Esophagus mucosa (tissue), 1 donor: ENCODE data around the gene S100A8. TPM values are rescaled to one million over a fixed set of nuclear protein-coding genes. Genes with fewer than 3 reads are reported as not detected.

Experiments used
- ATAC-seq: fragments of 200-7000 bp; cut with Tn5 transposase; one replicate; pipeline ENCODE4 v1.9.1; 2020
- total RNA-seq: library from RNA; stranded (reverse); gene quantifications from one replicate; pipeline ENCODE4 v1.2.4, GENCODE V29; 2023
- donor health status: DM: yes; HTN: yes; CAD: no.

S100A8 gene
- total RNA-seq, 1 donor from 2014 or later = 27,439 TPM

DNA sequence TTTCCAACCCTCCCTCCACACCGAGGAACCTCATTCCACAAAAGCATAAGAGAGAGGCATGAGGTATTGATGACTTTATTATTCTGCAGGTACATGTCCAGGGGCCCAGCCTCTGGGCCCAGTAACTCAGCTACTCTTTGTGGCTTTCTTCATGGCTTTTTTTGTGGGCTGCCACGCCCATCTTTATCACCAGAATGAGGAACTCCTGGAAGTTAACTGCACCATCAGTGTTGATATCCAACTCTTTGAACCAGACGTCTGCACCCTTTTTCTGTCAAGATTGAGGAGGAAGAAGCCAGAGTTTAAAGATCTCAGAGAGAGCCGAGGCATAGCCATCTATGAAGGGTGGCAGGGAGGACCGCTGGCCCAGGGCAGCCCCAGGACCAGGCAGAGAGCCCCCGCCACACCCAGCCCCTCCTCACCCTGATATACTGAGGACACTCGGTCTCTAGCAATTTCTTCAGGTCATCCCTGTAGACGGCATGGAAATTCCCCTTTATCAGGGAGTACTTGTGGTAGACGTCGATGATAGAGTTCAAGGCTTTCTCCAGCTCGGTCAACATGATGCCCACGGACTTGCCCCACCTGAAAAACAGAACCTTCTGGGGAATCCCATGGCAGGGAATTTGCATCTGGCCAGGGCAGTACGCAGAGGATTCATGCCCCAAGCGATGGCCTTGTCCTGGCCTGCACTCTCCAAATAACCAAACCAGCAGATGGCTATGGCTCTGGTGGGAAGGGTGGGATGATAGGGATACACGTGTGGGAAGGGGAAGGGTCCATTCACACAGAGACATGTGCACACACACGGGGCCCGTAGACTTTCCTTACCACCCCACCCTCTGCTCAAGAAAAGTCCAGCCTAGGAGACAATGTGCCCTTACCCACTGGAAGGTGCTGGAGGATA lies 647 bp downstream of the S100A8 start:
- ATAC-seq = no peak

DNA sequence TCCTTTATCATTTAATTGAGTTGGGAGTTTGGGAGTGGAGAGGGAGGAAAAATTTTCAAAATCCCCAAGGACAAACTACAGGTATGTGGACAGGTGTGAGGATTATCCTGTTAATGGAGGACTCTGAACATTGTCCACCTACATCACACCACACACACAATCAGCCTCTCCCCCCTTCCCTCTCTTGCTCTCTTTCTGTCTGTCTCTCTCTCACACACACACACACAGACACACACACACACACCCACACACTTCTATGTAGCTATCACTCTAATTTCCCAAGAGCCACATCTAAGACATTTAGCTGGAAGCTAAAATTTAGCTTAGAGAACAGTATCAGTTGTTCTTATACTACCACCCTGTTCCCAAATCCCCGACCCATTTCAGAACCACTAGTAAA lies 1.5 kb downstream of the S100A8 start:
- peak; percentile 11 for ATAC-seq

DNA sequence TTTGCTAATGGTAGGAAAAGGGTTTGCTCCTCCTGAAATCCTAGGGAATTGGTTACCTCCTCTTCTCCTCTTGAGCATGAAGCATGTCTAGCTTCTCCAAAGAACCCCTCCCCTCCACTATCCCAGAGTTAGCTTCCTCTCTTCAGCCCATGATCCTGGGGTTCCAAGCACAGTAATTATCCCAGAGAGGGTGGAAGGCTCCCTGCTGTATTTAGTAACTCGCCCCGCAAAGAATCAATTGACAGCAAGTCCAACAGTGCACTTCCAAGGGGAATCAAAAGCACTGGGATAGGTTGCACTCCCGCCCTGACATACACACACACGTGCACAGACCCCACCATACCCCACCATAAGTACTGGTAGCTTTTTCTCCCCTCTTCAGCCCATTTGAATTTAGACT lies 3.1 kb downstream of the S100A8 start:
- no peak for ATAC-seq

DNA sequence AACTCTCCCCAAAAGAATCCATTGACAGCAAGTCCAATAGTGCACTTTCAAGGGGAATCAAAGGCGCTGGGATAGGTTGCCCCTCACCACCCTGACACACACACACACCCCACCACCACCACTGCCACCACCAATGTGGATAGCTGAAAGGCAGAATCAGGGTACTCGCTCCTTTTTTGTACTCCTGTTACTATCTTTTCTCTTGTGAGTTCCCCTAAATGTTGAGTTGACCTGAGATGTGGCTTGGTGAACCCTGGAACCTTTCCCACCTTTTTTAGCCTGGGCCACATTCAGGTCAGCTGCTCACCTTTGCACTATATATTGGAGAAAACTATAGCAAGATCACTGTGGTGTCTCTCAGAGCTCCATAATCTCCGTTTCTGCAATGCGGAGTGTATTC lies 3.9 kb downstream of the S100A8 start:
- ATAC-seq = no peak

DNA sequence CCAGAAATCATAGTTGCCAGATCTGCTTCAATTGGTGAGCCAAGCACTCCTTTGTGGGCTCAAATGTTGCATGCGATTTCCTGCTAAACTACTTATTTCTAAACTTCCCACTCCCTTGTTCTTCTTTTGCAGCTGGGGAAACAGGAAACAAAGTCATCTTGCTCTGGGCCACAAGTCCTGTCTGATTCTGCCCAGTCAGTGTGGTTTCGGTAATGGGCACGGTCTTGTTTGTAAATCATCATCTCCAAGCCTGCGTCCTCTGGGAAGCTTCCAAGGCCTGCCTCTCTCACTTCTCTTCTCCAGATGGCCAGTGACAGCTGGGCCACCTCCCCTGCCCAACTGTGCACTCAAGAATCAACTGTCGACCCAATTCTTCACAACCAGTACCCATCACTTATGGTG lies 4.4 kb downstream of the S100A8 start:
- peak; percentile 55 for ATAC-seq

DNA sequence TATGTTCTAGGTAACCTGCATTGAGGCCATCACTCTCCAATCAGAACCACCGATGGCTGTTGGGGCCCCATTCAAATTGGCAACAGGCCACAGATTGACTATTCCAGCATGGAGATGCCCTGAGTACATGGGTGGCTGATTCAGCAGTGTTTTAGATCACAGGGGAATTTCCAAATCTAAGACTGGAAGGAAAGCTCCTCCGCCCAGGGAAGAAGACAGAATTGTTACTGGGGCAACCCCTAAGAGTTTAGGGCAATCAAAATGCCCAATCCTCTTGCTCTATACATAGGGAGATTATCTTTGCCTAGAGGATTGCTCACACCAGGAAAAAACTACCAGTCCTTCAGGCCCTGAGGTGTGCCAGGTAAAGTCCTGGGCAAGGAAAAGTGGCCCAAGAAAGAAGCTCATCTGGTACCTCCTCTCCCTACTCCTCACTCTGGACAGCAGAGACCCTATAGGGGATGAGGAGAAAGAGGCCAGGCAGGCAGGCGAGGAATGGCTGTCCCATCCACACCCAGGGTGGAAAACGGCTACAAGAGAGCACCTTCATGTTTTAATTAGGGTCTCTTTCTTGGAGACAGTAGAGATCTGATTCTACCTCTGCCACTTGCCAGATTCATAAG lies 5.8 kb downstream of the S100A8 start:
- ATAC-seq = peak; percentile 67

DNA sequence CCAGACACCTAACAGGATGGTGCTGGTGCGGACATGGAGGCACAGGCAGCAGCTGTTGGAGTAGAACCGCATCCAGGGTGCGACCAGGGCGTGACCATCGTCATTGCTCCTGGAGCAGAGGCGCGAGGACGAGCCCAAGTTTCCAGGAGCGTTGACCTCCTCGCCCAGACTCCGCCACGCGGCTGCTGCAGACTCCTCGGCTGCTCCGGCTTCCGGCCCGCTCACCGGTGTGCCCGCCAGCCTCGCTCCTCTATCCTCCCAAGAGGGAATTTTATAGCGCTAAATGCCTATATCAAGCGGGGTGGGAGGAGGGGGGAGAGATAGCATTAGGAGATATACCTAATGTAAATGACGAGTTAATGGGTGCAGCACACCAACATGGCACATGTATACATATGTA lies 10.2 kb downstream of the S100A8 start:
- ATAC-seq = no peak

DNA sequence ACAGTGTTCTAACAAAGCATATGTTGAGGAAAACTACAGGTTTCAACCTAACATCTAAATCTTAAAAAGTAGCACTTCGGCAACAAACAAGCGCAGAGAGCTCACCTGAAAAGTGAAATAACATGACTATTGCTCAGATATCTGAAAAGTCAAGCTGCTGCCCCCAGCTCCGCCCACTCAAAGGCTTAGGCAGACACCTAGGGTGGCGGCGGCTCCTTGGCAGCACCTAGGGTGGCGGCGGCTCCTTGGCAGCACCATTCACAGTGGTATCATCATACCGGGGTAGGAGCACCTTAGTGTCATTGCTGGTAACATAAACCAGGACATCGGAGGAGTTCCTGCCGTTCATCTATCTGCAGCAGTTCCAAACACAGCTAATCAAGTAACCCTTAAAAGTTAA lies 11.3 kb downstream of the S100A8 start:
- no peak for ATAC-seq

DNA sequence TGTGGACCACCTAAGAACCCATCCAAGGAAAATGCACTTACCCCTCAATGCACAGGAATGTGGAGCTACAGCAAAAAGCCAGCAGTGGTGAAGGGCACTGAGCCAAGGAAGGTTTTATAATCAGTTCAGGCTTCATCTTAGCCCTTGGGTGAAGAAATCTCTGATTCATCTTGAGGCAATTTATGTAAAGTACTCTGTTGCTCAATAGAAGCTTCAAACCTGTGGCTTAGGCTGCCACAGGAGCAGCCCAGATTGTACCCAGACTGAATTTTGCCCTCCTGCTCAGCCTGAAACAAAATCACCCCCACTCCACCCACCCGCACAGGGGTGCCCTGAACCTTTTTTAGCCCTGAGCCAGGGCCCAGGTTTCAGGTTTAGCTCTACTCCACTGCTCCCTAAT lies 15.4 kb downstream of the S100A8 start, which contains the start of gene S100A12:
Gene S100A12 (minus strand): TSS at position 111 of the 400 bp plus-strand sequence. CDS start 1,029 bp downstream, outside the sequence.
- ATAC-seq = peak; percentile 80

DNA sequence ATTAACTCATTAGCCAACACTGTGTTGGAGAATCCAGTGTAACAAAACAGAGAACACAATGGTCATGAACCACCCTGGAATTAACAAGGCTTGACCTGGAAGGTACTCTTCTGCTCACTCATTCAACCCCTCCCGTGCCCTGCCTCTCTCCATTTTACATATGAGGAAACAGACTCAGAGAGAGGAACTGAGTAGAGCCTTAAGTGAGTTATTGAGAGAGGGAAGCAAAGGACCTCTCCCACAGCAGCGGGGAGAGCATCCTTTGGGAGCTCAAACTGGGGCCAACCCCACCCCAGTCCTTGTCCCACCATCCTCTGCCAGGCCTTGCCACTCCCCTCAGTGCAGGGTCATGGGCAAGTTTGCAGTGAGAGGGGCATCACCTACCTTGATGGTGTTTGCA lies 16.8 kb downstream of the S100A8 start:
- ATAC-seq = peak; percentile 43

DNA sequence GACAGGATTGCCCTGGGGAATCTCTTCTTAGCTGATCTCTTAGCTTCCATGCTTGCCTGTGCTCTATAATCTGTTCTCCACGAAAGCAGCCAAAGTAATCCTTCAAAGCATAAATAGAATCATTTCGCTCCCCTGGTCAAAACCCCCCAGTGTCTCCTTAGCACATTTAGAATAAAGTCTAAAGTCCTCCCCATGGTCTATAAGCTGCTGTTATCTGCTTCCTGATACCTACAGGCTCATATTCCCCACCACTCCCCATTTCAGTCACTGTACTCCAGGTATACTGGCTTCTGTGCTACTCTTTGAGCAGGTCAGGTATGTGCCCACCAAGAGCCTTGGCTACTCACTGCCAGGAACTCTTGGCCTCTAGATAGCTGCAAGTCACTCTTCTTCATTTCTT lies 18.3 kb downstream of the S100A8 start:
- ATAC-seq = no peak

DNA sequence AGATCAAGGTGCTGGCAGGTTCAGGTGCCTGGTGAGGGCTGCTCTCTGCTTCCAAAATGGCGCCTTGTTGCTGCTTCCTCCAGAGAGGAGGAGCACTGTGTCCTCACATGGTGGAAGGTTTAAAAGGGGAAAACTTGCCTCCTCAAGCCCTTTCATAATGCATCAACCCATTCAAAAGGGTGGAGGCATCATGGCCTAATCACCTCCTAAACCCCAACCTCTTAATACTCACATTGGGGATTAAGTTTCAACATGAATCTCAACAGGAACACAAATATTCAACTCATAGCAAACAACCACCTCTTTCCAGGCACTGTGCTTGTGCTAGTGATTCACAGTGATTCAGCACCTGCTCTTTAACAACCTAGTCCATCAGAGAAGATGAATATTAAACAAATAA lies 19.6 kb downstream of the S100A8 start:
- ATAC-seq = peak; percentile 80

DNA sequence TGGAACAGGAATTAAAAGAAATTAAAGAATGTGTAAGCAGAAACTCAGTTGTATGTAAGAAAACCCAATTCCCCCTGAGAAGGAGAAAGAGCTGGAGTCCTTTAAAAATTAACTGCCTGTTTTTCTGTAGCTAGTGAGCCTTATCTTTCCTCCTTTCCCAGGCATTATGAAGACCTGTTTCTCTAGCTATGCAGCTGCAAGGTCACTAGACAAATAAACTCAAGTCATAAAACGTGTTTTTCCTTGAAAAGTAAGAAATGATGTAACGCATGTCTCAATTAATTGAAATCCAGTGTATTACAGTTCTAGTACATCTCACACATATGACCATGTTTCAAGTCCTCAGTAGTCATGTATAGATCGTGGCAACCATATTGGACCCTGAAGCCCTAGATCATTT lies 20.7 kb downstream of the S100A8 start:
- ATAC-seq = no peak

DNA sequence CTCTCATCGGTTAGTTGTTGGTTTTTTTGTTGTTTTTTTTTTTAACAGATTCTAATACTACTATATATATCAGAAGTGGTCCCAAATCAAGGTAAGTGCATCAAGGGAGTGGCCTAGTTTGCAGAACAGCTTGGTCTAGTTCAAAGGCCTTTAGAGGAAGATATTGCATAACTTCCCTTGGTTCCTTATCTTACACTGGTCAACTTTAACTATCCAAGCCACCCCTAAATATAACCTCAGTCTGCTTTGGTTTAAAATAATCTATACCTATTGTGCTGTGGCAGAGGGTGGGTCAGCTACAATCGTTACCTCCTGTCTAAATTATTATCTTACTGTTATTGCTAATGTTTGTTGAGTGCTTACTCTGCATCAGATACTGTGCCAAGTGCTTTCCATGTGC lies 22.4 kb downstream of the S100A8 start:
- no peak for ATAC-seq

DNA sequence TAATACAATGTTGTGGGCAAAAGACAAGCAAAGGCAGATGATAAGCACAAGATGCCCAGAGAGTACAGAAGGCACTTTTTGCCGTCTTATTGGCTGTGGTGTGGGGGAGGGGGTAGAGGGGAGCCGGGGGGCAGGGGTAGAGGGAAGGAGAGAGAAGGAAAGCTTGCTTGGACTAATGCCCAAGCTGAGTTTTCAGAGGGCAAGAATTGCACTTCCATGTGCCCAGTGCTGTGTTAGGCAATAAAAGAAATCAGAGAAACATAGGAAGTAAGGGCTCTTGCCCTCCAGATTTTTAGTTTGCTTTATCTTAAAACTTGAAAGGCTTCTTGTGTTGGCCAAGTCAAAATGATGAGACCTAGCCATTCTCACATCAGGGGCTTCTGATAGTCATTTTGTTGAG lies 23.8 kb downstream of the S100A8 start:
- ATAC-seq = no peak

DNA sequence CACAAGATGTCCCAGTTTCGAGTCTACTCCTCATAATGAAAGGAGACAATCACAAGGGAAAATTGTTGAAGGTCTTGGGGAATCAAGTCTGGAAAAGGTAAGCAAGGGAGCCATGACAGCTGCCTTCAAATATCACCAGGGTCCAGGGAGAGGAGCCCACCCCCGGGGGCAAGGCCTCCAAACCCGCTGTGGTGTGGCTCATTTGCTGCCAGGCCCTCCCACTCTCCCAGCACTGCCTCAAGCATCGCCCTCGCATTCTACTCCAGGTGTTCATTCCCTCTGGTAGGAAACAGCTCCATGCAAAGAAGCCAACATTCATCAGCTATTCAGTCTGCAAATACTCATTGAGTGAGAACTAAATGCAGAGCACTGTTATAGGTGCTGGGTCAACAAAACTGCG lies 24.6 kb downstream of the S100A8 start:
- no peak for ATAC-seq

DNA sequence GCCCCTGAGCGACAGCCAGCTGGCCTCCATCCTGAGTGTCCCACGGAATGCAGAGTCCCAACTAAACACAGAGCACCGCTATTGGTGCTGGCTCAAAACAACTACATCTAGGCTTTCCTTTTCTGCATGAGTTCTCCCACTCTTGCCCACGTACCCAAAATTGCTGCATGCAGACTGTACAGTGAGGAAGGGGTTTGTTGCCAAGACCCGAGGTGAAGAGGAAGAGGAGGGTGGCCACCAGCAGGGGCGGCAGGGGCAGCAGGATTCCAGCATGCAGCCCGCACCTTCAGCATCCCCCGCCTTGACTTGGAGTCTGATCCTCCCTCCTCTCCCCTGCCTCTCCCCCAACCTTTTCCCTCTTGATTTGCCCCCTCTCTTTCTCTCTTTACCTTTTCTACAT lies 25.2 kb downstream of the S100A8 start:
- ATAC-seq = no peak

DNA sequence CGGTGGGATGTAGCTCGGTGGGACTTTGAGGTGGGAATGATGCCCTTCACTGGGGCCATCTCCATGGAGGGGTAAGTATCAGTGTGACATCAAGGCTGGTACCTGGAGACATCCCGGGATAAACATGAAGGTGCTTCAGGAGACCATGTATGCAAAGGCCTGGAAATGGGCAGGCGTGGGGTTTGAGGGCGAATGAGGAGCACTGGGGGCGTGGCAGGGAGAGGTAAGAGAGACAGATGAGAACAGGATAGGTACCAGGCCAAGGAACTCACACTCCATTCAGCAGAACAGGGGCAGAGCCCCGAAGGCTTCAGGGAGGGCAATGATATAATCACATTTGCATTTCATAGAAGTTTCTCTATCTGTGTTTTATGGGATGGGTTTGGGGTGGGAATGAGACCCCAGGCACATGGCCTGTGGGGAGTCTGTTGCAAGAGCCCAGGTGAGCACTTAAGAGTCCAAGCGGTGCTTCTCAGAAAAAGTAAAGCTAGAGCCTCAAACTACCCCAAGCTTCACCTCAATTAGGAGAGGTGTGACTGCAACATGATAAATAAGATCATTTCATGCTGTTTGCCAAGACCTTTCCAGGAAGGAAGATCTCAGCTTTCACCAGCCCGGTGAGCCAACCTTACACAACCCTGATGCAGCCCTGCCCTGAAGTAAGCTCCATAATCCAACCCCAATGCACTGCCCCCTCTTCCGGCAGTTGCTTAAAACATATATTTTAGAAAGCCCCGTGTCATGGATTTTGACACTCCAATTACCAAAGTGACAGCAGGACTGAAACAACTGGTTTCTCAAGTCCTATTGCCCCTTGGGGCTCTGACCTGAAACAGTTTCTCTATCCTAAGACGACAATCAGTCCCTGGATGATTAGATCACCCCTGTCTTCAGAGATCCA lies 25.9 kb downstream of the S100A8 start:
- peak; percentile 64 for ATAC-seq

DNA sequence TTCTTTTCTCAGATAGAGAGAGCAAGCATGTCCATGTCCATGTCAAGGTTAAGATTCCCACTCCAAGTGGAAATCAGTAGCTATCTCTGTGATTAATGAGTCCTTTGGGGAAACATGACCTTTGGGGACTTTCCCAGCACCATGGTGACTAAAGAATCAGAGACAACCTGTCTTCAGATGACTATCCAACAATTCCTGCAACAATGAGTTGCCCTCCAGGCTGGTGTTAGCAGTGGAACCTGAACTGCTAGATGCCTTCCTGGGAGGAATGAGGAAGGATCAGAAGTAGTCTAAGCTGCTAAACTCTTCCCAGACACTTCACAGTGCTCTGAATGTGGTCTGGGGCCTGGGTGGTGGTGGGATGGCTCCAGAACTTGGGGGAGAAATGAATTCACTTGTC lies 26.7 kb downstream of the S100A8 start:
- ATAC-seq = peak; percentile 37

DNA sequence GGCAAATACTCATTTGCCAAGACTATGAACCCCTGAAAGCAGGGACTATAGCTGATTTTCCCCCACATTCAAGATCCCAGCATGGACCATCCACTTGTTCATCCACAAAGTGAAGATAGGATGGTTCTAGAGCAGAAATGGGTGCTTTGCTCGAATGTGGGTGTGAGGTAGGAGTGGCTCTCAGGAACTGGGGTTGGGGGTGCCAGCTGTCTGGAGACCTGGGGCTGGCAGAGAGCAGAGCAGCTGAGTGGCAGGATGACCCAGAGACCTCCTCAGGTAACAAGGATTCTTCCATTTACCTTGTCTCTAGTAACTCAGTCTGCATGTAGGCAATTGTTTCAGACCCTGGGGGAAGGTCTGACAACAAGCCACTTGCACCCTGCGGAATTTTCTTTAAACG lies 27.2 kb downstream of the S100A8 start:
- no peak for ATAC-seq

DNA sequence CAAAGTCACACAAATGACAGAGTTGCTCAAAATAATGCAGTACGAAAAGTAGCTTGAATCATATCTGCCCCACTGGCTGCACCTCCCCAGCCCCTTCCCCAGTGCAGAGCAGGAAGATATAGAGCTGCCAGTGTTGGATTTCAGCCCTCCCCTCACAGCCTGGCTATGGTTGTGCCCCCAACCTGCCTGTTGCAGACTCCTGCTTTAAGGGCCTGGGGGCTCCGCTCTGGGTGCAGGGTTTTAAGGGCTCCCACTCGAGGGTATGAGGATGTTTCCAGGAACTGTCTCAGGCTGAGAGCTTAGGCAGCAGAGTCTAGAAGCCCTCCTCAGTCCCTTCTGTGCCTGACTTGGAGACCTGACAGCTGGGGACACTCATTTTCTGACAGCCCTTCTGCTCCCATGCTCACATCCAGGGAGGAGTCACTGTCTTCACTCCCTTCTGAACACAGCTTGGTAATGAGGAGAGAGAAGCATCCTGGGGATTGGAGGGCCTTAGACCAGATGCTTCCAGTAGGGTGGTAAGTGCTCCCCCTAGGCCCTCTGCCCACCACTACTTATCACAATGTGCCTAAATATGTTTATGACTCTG lies 28.6 kb downstream of the S100A8 start:
- ATAC-seq = no peak

DNA sequence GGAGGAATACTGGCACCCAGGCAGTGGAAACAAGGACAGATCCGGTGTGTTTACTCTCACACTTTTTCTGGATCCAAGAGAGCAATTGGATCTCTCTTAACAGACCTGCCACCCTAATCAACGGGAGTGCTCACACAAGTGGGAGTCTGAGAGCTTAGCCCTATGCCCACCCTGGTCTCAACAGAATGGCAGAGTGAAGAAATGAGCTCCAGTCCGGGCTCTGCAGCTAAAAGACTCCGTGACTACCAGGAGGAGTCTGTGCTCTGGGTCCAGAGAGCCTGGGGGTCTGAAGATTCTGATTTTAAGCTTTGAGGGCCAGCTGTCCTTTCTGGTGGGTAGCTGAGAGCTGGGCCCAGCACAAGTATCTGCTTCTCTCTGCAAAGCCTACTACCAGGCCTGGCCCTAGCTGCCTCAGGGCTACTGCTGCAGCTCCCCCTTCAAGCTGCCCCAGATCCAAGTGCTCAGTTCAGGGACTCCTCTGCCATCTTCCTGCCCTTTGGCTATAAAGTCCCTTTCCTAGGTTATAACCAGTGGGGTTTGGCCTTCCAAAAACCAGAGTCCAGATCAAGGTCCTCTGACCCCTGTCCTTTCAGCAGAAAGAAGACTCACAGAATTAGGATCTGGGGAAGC lies 29.3 kb downstream of the S100A8 start:
- ATAC-seq = peak; percentile 1
